ENCODE data around the gene ATP11A. TPM values are rescaled to one million over a fixed set of nuclear protein-coding genes. Genes with fewer than 3 reads are reported as not detected.

The ATP11A gene
- total RNA-seq, 1 experiment from 2014 or later, result 232 TPM

GRCh38 chr13:112643759-112644459 is 45.9 kb upstream of the ATP11A start:
- no peaks in the 10 kb centered on the region for H3K36me3 ChIP-seq (ENCODE audit: control insufficient read depth, insufficient read depth, low read length)
- no peaks in the 10 kb centered on the region for H3K36me3 Mint-ChIP-seq (ENCODE audit: insufficient read depth, unreplicated experiment)

GRCh38 chr13:112645327-112645914 is 44.4 kb upstream of the ATP11A start:
- no peak for DNase-seq
- BruUV-seq (replicated peaks), result no TSS peak
- Mint-ChIP-seq H3K4me1 (ENCODE audit: low read depth, unreplicated experiment) (no peaks in the 10 kb centered on the region), H3K36me3 (ENCODE audit: insufficient read depth, unreplicated experiment) (no peaks in the 10 kb centered on the region), H3K9me3 (ENCODE audit: unreplicated experiment) (no peaks in the 10 kb centered on the region), H3K27me3 (ENCODE audit: insufficient read depth, unreplicated experiment) (no peaks in the 10 kb centered on the region), H3K4me3 (ENCODE audit: unreplicated experiment) (no peak overlapping the region), H3K27ac (ENCODE audit: unreplicated experiment) (no peak overlapping the region)
- Histone ChIP-seq H3K4me3 (ENCODE audit: low read depth, low read length) (no peak overlapping the region), H3K27me3 (replicated peaks; ENCODE audit: control insufficient read depth, insufficient read depth, low read length) (no peaks in the 10 kb centered on the region), H3K36me3 (ENCODE audit: control insufficient read depth, insufficient read depth, low read length) (no peaks in the 10 kb centered on the region), H3K4me1 (no peaks in the 10 kb centered on the region), H3K9me3 (no peaks in the 10 kb centered on the region)
- CTCF ChIA-PET, result no interaction called here
- TF ChIP-seq CTCF (IDR thresholded peaks at IDR 0.05; ENCODE audit: insufficient read depth in 1 of 2, low read depth in 1 of 2, low read length in 1 of 2, severe bottlenecking in 1 of 2, unreplicated experiment in 1 of 2), result no peak
- POLR2A ChIA-PET, result no interaction called here
- intact Hi-C loops (cut with micrococcal nuclease; ENCODE audit: unreplicated experiment), result no loop called here

More at GRCh38 chr13:112643759-112644459, 45.9 kb upstream of the ATP11A start:
- no peaks in the 10 kb centered on the region for H3K27me3 Mint-ChIP-seq (ENCODE audit: insufficient read depth, unreplicated experiment)
- intact Hi-C loops (cut with micrococcal nuclease; ENCODE audit: unreplicated experiment), result no loop called here
- DNase-seq, result no peak
- H3K27me3 ChIP-seq (replicated peaks; ENCODE audit: control insufficient read depth, insufficient read depth, low read length), result no peaks in the 10 kb centered on the region
- POLR2A ChIA-PET, result no interaction called here
- no peaks in the 10 kb centered on the region for H3K9me3 Mint-ChIP-seq (ENCODE audit: unreplicated experiment)
- H3K4me1 ChIP-seq, result no peaks in the 10 kb centered on the region
- CTCF ChIA-PET, result no interaction called here
- no peak overlapping the region for H3K27ac Mint-ChIP-seq (ENCODE audit: unreplicated experiment)
- no peak overlapping the region for H3K4me3 Mint-ChIP-seq (ENCODE audit: unreplicated experiment)
- no peak overlapping the region for H3K4me3 ChIP-seq (ENCODE audit: low read depth, low read length)
- H3K9me3 ChIP-seq, result no peaks in the 10 kb centered on the region
- no peak for TF ChIP-seq CTCF (IDR thresholded peaks at IDR 0.05; ENCODE audit: insufficient read depth in 1 of 2, low read depth in 1 of 2, low read length in 1 of 2, severe bottlenecking in 1 of 2, unreplicated experiment in 1 of 2)
- no TSS peak for BruUV-seq (replicated peaks)
- no peaks in the 10 kb centered on the region for H3K4me1 Mint-ChIP-seq (ENCODE audit: low read depth, unreplicated experiment)

GRCh38 chr13:112647256-112647655 is 42.6 kb upstream of the ATP11A start:
- Histone ChIP-seq H3K4me3 (ENCODE audit: low read depth, low read length) (no peak overlapping the region), H3K9me3 (no peaks in the 10 kb centered on the region), H3K27me3 (replicated peaks; ENCODE audit: control insufficient read depth, insufficient read depth, low read length) (no peaks in the 10 kb centered on the region), H3K36me3 (ENCODE audit: control insufficient read depth, insufficient read depth, low read length) (no peaks in the 10 kb centered on the region), H3K4me1 (peaks cover 1% of the 10 kb centered on the region; the same call in 1 of the 2 replicates)
- Mint-ChIP-seq H3K4me1 (ENCODE audit: low read depth, unreplicated experiment) (no peaks in the 10 kb centered on the region), H3K27ac (ENCODE audit: unreplicated experiment) (no peak overlapping the region), H3K36me3 (ENCODE audit: insufficient read depth, unreplicated experiment) (no peaks in the 10 kb centered on the region), H3K4me3 (ENCODE audit: unreplicated experiment) (no peak overlapping the region), H3K27me3 (ENCODE audit: insufficient read depth, unreplicated experiment) (no peaks in the 10 kb centered on the region), H3K9me3 (ENCODE audit: unreplicated experiment) (no peaks in the 10 kb centered on the region)
- no peak for DNase-seq
- CTCF ChIA-PET, result no interaction called here
- TF ChIP-seq CTCF (IDR thresholded peaks at IDR 0.05; ENCODE audit: insufficient read depth in 1 of 2, low read depth in 1 of 2, low read length in 1 of 2, severe bottlenecking in 1 of 2, unreplicated experiment in 1 of 2), result no peak
- POLR2A ChIA-PET, result no interaction called here
- intact Hi-C loops (cut with micrococcal nuclease; ENCODE audit: unreplicated experiment), result no loop called here
- BruUV-seq (replicated peaks), result no TSS peak

Data from Caco-2 (cell line).